ENCODE data around the gene KMT2C. TPM values are rescaled to one million over a fixed set of nuclear protein-coding genes. Genes with fewer than 3 reads are reported as not detected.

KMT2C gene
- total RNA-seq, 3 donors from 2014 or later = 73.6 to 112 (median 85.5) TPM

DNA sequence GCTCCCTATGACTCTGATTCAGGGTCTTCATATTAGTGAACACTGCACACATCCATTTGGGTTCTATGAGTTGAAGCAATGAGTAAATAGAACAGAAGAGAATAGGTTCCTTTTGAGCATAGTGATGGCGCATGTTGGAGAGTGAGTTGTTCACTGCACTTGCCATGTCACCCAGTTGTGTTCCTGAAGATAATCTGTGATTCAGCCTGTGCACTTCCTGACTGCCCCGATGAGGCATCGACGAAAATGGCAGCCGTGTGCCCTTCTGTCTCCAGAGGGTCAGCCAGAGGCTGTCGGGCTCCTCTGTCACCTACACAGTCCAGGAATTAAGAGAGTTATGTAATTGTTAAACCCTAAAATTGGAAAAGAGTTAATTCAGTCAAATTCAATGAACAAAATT, 315.6 kb downstream of the KMT2C start:
- intact Hi-C loops (cut with DNase I; ENCODE audit: low total_unique reads) = no loop called here
- DNase-seq (ENCODE audit: low spot score in 2 of 2) = no peak
- TF ChIP-seq, protein P1, sequence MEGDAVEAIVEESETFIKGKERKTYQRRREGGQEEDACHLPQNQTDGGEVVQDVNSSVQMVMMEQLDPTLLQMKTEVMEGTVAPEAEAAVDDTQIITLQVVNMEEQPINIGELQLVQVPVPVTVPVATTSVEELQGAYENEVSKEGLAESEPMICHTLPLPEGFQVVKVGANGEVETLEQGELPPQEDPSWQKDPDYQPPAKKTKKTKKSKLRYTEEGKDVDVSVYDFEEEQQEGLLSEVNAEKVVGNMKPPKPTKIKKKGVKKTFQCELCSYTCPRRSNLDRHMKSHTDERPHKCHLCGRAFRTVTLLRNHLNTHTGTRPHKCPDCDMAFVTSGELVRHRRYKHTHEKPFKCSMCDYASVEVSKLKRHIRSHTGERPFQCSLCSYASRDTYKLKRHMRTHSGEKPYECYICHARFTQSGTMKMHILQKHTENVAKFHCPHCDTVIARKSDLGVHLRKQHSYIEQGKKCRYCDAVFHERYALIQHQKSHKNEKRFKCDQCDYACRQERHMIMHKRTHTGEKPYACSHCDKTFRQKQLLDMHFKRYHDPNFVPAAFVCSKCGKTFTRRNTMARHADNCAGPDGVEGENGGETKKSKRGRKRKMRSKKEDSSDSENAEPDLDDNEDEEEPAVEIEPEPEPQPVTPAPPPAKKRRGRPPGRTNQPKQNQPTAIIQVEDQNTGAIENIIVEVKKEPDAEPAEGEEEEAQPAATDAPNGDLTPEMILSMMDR (IDR thresholded peaks at IDR 0.05) = no peak
- no peak for TF ChIP-seq POLR2AphosphoS5 (IDR thresholded peaks at IDR 0.05)
- no peak for TF ChIP-seq POLR2A (IDR thresholded peaks at IDR 0.05)
- no peak overlapping the region for H3K4me3 ChIP-seq
- H3K4me1 ChIP-seq = no peaks in the 10 kb centered on the region
- peaks cover 18% of the 10 kb centered on the region for H3K36me3 ChIP-seq
- peaks cover 0 to 11% of the 10 kb centered on the region in 2 donors for H3K9me3 ChIP-seq
- no peak overlapping the region for H3K27ac ChIP-seq
- no peaks in the 10 kb centered on the region for H3K27me3 ChIP-seq

DNA sequence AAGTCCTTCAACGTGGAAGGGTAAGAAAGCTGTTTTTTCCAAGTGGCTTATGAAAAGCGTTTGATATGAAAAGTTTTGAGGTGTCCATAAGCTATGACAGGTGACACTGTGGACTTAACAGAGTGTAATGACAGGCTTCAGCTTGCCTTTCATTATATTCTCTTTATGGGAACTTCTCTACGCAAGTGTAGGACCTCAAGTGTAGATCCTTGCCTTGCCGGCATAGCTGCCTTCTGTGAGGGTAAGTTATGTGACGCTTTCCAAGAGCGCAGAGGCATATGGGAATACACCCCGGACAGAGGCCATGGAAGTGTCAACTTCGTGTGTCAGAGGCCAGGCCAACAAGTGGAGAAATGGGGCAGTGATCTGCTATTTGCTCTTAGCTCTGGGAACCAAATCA, 318.4 kb downstream of the KMT2C start:
- TF ChIP-seq, protein P1 (IDR thresholded peaks at IDR 0.05) = no peak
- TF ChIP-seq POLR2AphosphoS5 (IDR thresholded peaks at IDR 0.05) (no peak), POLR2A (IDR thresholded peaks at IDR 0.05) (no peak)
- no peak for DNase-seq (ENCODE audit: low spot score in 2 of 2)

DNA sequence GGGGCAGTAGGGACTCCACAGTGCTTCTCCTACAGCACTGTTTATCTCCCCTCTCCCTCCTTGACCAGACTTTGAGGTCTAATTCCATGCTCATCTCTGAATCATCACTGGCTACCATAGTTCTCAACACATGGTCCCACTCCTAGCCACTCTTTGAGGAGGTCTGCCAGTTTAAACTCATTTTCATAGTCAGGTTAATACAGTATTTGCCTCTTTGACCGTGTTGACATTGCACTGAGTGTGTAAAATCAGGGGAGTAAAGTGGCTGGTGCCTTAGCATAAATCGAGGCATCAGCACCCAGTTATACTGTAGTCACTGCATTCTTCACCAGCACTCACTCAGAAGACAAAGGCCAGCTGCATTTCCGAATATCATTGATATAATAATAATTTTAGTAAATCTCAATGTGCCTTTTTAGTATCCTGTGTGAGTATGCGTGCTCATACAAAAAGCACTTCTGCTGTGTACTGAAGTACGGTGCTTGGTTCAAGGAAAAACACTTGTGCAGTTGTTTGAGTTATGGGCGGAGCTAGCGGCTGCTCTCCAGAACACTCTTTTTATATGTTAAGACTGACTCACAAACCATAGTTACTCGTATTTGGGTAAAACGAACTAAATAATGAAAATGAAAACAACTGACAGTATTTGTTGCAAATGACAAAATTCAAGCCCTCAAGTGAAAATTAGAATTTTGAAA, 320.6 kb downstream of the KMT2C start:
- Histone ChIP-seq H3K9me3 (no peaks in the 10 kb centered on the region), H3K36me3 (peaks cover 3% of the 10 kb centered on the region), H3K27ac (no peak overlapping the region), H3K4me1 (no peaks in the 10 kb centered on the region), H3K27me3 (no peaks in the 10 kb centered on the region), H3K4me3 (no peak overlapping the region)
- intact Hi-C loops (cut with DNase I; ENCODE audit: low total_unique reads) = no loop called here
- DNase-seq (ENCODE audit: low spot score in 2 of 2) = no peak
- TF ChIP-seq, protein P1 (IDR thresholded peaks at IDR 0.05) = no peak
- TF ChIP-seq POLR2AphosphoS5 (IDR thresholded peaks at IDR 0.05) (no peak), POLR2A (IDR thresholded peaks at IDR 0.05) (no peak)

More for the DNA sequence above, 318.4 kb downstream of the KMT2C start:
- intact Hi-C loops (cut with DNase I; ENCODE audit: low total_unique reads) = no loop called here
- Histone ChIP-seq H3K36me3 (peaks cover 9% of the 10 kb centered on the region), H3K27me3 (no peaks in the 10 kb centered on the region), H3K9me3 (no peaks in the 10 kb centered on the region), H3K4me1 (no peaks in the 10 kb centered on the region), H3K4me3 (no peak overlapping the region), H3K27ac (no peak overlapping the region)

DNA sequence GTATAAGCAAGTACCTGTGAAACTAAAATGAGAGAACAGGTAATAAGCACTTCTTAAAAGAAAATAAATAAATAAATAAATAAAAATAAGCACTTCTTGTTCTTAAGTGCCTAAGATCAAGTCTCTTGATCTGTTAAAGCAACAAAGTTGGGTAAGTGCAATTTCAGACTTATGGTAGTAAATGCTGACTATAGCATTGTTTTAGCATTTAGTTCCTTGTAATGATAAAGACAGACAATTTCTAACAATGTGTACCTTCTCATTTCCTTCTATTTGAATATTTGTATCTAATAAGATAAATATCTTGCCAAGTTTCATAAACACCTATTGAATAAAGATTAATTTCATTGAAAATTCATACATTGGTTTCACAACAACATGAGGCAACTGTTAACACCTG, 323.0 kb downstream of the KMT2C start:
- H3K36me3 ChIP-seq = peaks cover 3% of the 10 kb centered on the region
- H3K9me3 ChIP-seq = no peaks in the 10 kb centered on the region
- no peak overlapping the region for H3K27ac ChIP-seq
- no peak overlapping the region for H3K4me3 ChIP-seq
- H3K27me3 ChIP-seq = no peaks in the 10 kb centered on the region
- H3K4me1 ChIP-seq = no peaks in the 10 kb centered on the region
- intact Hi-C loops (cut with DNase I; ENCODE audit: low total_unique reads) = no loop called here
- no peak for DNase-seq (ENCODE audit: low spot score in 2 of 2)
- no peak for TF ChIP-seq POLR2AphosphoS5 (IDR thresholded peaks at IDR 0.05)
- TF ChIP-seq, protein P1 (IDR thresholded peaks at IDR 0.05) = no peak
- no peak for TF ChIP-seq POLR2A (IDR thresholded peaks at IDR 0.05)

DNA sequence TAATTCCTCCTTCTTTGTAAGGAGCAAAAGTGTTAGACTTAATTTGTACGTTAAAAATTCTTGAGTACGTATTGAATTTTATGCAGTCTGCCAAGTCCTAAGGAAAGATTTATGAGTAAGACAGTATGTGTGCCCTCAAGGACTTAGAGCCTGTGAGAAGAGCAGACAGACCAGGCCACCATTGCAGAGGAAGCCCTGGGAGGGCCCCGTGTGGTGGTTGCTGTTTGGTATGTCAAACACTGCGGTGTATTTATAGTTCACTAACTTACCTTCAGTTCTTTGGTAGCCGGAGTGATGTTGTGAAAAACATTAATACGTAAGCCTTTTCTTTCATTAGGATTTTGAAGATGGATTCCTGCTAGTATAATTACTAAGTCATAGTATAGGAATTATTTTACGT, 327.4 kb downstream of the KMT2C start:
- Histone ChIP-seq H3K27ac (no peak overlapping the region), H3K27me3 (no peaks in the 10 kb centered on the region), H3K36me3 (peaks cover 2% of the 10 kb centered on the region), H3K4me1 (no peaks in the 10 kb centered on the region), H3K9me3 (no peaks in the 10 kb centered on the region), H3K4me3 (no peak overlapping the region)
- TF ChIP-seq POLR2AphosphoS5 (IDR thresholded peaks at IDR 0.05) = no peak
- TF ChIP-seq POLR2A (IDR thresholded peaks at IDR 0.05) = no peak
- TF ChIP-seq, protein P1 (IDR thresholded peaks at IDR 0.05) = no peak
- no peak for DNase-seq (ENCODE audit: low spot score in 2 of 2)
- intact Hi-C loops (cut with DNase I; ENCODE audit: low total_unique reads) = no loop called here
